ENCODE data around the gene PAK1. TPM values are rescaled to one million over a fixed set of nuclear protein-coding genes. Genes with fewer than 3 reads are reported as not detected.

PAK1 gene
- total and polyA plus RNA-seq, 2 donors (not counting 1 experiment from before 2014, with no cell fraction given), result 11.9 to 23.4 TPM

DNA sequence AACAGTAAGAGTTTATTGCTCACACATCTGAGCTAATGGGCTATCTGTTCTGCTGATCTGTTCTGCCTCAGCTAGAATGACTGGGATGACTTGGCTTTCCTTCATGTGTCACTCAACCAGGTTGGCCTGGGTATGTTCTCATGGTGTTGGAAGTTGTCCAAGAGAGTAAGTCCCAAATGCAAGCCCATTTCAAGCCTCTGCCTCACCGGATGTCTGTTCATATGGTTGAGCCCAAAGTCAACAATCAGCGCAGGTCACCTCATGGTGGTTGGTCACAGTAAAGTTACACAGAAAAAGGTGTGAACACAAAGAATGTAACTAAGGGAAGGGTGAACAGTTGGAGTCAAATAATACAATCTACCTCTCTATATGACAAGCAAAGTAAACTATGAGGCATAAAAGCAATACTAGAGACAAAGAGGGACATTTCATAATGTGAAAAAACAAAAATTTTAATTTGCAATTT is 174.3 kb downstream of the PAK1 start:
- H3K27me3 ChIP-seq (replicated peaks in 1 of 4; ENCODE audit: control extremely low read depth in 1 of 4, control insufficient read depth in 3 of 4, insufficient read depth in 4 of 4, low read length in 3 of 4), result no peaks in the 10 kb centered on the region
- H3K27ac ChIP-seq (ENCODE audit: low read length in 2 of 2), result no peak overlapping the region
- no peaks in the 10 kb centered on the region for H3K79me2 ChIP-seq (ENCODE audit: control insufficient read depth, insufficient read depth, low read length)
- ATAC-seq (ENCODE audit: low read depth) (no peak), DNase-seq (no peak)
- no peaks in the 10 kb centered on the region for H3K4me1 ChIP-seq (ENCODE audit: control insufficient read depth in 2 of 2, insufficient read depth in 2 of 2, low read length in 2 of 2)
- 100% methylated on average over 1 of the region's 2 CpGs for WGBS (ENCODE audit: insufficient coverage)
- no peaks in the 10 kb centered on the region for H3K9me3 ChIP-seq (ENCODE audit: control extremely low read depth in 1 of 3, control insufficient read depth in 2 of 3, insufficient read depth in 1 of 3, low read length in 2 of 3)
- intact Hi-C loops (cut with micrococcal nuclease), result no loop called here
- ChIA-PET POLR2A (no interaction called here), CTCF (no interaction called here)
- no peak overlapping the region for H3K4me2 ChIP-seq (replicated peaks; ENCODE audit: low read depth, low read length, poor library complexity, severe bottlenecking)
- Mint-ChIP-seq H3K27me3 (peaks cover 2% of the 10 kb centered on the region), H3K27ac (no peak overlapping the region), H3K4me3 (no peak overlapping the region), H3K9me3 (ENCODE audit: insufficient read depth) (no peaks in the 10 kb centered on the region), H3K4me1 (no peaks in the 10 kb centered on the region)
- no peak overlapping the region for H2AFZ ChIP-seq (ENCODE audit: insufficient read depth, low read depth, low read length, poor library complexity, severe bottlenecking)
- no peaks in the 10 kb centered on the region for H3K36me3 ChIP-seq (replicated peaks in 1 of 2; ENCODE audit: control extremely low read depth in 1 of 2, control insufficient read depth in 1 of 2, extremely low read depth in 1 of 2, insufficient read depth in 2 of 2, low read length in 1 of 2)
- TF ChIP-seq, protein P1, sequence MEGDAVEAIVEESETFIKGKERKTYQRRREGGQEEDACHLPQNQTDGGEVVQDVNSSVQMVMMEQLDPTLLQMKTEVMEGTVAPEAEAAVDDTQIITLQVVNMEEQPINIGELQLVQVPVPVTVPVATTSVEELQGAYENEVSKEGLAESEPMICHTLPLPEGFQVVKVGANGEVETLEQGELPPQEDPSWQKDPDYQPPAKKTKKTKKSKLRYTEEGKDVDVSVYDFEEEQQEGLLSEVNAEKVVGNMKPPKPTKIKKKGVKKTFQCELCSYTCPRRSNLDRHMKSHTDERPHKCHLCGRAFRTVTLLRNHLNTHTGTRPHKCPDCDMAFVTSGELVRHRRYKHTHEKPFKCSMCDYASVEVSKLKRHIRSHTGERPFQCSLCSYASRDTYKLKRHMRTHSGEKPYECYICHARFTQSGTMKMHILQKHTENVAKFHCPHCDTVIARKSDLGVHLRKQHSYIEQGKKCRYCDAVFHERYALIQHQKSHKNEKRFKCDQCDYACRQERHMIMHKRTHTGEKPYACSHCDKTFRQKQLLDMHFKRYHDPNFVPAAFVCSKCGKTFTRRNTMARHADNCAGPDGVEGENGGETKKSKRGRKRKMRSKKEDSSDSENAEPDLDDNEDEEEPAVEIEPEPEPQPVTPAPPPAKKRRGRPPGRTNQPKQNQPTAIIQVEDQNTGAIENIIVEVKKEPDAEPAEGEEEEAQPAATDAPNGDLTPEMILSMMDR (IDR thresholded peaks at IDR 0.05), result no peak
- no peak for TF ChIP-seq EZH2 (IDR thresholded peaks at IDR 0.05; ENCODE audit: borderline replicate concordance, insufficient read depth, low read depth, low read length, poor library complexity, severe bottlenecking)
- no peaks in the 10 kb centered on the region for H4K20me1 ChIP-seq (ENCODE audit: control insufficient read depth, insufficient read depth, low read length, poor library complexity, severe bottlenecking)
- no peak overlapping the region for H3K4me3 ChIP-seq (ENCODE audit: control extremely low read depth in 1 of 5, extremely low read depth in 1 of 5, insufficient read depth in 1 of 5, low read depth in 2 of 5, low read length in 4 of 5)
- H3K9ac ChIP-seq (ENCODE audit: low read length), result no peak overlapping the region

DNA sequence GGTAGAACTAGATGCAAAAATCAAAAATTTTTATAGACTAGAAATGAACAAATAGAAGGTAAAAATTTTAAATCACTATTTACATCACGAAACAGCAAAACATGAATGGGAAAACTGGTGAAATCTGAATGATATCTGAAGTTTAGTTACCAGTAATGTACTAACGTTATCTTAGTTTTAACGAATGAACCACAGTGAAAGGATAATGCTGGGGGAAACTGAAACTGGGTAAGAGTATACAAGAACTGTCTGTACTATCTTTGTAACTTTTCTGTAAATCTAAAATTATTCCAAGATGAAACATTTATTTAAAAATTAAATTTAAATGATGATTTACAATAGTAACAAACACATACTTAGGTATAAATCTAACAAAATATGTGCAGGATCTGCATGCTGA is 179.9 kb downstream of the PAK1 start:
- Histone ChIP-seq H3K4me2 (replicated peaks; ENCODE audit: low read depth, low read length, poor library complexity, severe bottlenecking) (no peak overlapping the region), H4K20me1 (ENCODE audit: control insufficient read depth, insufficient read depth, low read length, poor library complexity, severe bottlenecking) (no peaks in the 10 kb centered on the region), H3K9me3 (ENCODE audit: control extremely low read depth in 1 of 3, control insufficient read depth in 2 of 3, insufficient read depth in 1 of 3, low read length in 2 of 3) (no peaks in the 10 kb centered on the region), H3K27ac (ENCODE audit: low read length in 2 of 2) (no peak overlapping the region), H3K4me3 (ENCODE audit: control extremely low read depth in 1 of 5, extremely low read depth in 1 of 5, insufficient read depth in 1 of 5, low read depth in 2 of 5, low read length in 4 of 5) (no peak overlapping the region), H3K36me3 (replicated peaks in 1 of 2; ENCODE audit: control extremely low read depth in 1 of 2, control insufficient read depth in 1 of 2, extremely low read depth in 1 of 2, insufficient read depth in 2 of 2, low read length in 1 of 2) (no peaks in the 10 kb centered on the region), H3K9ac (ENCODE audit: low read length) (no peak overlapping the region), H3K79me2 (ENCODE audit: control insufficient read depth, insufficient read depth, low read length) (no peaks in the 10 kb centered on the region), H2AFZ (ENCODE audit: insufficient read depth, low read depth, low read length, poor library complexity, severe bottlenecking) (no peak overlapping the region), H3K27me3 (replicated peaks in 1 of 4; ENCODE audit: control extremely low read depth in 1 of 4, control insufficient read depth in 3 of 4, insufficient read depth in 4 of 4, low read length in 3 of 4) (no peaks in the 10 kb centered on the region), H3K4me1 (ENCODE audit: control insufficient read depth in 2 of 2, insufficient read depth in 2 of 2, low read length in 2 of 2) (no peaks in the 10 kb centered on the region)
- WGBS (ENCODE audit: insufficient coverage), result no CpG with 5 or more reads among the region's 3 CpGs
- Mint-ChIP-seq H3K4me1 (no peaks in the 10 kb centered on the region), H3K9me3 (ENCODE audit: insufficient read depth) (no peaks in the 10 kb centered on the region), H3K27me3 (peaks cover 14% of the 10 kb centered on the region), H3K4me3 (no peak overlapping the region), H3K27ac (no peak overlapping the region)
- intact Hi-C loops (cut with micrococcal nuclease), result no loop called here
- TF ChIP-seq, protein P1 (IDR thresholded peaks at IDR 0.05), result no peak
- no peak for TF ChIP-seq EZH2 (IDR thresholded peaks at IDR 0.05; ENCODE audit: borderline replicate concordance, insufficient read depth, low read depth, low read length, poor library complexity, severe bottlenecking)
- CTCF ChIA-PET, result interaction anchor here (1.6 kb wide), 1 partner anchor 9 kb away, joined by 3 read pairs; no protein-coding TSS in a partner anchor
- no peak for DNase-seq
- POLR2A ChIA-PET, result no interaction called here
- no peak for ATAC-seq (ENCODE audit: low read depth)

All from B cell (primary cell).